ENCODE data around the gene SERGEF.

Gene SERGEF

DNA sequence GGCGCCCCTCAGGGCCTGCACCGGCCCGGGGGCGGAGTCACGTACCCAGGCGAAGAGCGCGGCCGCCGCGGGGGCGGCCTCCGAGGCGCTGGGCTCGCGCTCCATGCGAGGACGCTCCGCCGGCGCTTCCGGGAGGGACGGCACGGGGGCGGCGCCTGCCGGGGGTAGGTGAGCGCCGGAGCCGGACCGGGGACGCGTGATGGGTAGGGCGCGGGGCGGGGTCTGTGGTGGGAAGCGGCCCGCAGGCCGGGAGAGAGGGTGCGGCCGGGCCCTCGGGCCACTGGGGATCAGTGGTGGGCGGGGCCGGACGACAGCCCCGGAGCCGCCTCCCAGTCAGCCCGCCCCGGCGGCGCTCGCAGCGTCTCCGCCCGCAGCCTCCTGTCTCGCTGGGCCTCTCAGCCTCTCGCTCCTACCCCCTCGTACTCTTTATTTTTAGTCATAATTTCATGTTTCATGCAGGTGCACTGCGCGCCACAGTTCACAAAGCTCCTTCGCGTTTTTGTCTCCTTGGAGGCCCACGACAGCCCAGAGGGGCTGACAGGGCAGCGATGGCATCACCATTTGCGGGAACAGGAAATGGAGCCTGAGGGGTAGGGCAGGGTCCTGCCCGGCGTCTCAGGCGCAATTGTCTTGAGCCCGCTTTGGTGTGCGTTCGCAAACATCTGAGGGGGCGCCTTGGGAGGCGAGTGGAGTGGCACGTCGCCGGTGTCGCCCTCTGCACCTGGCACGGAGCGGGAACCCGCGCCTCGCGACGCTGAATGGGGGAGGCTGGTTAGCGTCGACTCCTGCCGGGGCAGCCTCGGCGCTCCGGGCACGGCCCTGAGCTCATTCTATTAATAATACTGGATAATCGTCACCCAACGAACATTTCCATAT lies at the start of gene SERGEF:
SERGEF (minus strand) TSS at position 142 of the 876 bp plus-strand sequence; CDS start at position 105, 37 bp downstream.
- DNase-seq (ENCODE audit: low read depth in 2 of 3, low spot score in 2 of 3) = peak; percentile 80 to 91 (median 80)

DNA sequence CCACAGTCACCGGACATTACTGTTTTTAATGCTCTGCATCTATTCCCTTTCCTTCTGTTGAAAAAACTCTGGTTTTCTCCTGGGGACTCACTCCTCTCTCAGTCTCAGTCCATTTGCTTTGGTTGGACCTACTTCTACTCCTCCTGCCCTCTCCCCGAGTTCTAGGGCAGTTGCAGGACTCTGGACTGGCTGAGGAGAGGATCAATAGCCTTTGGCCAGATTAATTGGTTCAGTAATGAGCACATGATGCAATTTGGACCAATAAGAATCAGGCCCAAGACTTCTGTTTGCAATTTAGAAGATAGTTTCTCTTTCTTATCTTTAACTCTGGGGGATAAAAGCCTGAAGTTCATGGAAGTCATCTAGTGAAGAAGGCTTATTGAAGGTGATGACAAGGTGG lies 48.5 kb upstream of the SERGEF start:
- DNase-seq (ENCODE audit: low read depth in 2 of 3, low spot score in 2 of 3) = no peak

DNA sequence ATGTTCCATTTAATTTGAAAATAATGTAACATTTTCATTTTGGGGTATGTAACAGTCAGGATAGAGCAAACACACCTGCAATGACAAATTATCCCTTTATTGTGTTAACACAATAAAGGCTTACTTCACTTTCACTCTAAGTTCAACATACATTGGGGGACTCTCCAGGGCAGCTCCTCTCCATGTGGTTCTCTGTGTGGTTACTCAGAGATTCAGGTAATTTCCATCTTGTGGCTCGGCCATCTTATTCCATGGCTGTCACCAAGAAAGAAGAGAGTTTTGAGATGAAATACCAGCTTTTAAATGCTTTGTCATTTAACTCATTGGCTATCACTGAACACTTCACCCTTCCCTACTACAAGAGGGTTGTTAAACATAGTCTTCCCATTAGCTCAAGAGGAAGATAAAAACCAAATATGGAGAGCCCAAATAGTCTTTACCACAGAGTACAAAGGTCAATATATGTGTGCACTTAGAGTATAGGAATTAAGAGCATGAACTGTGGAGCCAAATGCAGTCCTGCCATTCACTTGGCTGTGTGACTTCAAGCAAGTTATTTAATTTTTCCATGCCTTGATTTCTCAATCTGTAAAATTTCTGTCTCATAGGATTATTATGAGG lies 43.8 kb upstream of the SERGEF start:
- no peak for DNase-seq (ENCODE audit: low read depth in 2 of 3, low spot score in 2 of 3)

DNA sequence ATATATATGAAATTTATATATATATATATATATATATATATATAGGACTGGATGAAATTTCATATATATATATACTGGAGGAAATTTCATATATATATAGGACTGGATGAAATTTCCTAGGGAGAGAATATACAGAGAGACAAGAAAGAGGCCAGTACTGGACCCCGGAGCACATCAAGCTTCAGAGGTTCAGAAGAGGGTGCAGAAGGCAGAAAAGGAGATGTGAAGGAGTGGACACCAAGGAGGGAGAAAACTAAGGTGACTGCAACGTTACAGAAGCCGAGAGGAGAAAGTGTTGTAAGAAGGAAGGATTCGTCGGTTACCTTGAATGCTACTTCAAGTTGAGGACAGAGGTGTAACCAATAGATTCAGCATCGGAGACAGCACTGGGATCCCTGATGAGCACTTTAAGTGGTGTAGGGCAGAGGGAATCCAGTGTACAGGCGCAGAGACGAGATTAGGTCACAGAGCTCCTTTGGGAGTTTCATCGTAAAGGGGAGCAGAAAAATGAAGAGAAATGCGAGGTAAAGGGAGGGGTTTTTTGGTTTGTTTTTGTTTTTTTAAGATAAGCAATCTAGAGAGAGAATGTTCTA lies 41.8 kb upstream of the SERGEF start:
- no peak for DNase-seq (ENCODE audit: low read depth in 2 of 3, low spot score in 2 of 3)

DNA sequence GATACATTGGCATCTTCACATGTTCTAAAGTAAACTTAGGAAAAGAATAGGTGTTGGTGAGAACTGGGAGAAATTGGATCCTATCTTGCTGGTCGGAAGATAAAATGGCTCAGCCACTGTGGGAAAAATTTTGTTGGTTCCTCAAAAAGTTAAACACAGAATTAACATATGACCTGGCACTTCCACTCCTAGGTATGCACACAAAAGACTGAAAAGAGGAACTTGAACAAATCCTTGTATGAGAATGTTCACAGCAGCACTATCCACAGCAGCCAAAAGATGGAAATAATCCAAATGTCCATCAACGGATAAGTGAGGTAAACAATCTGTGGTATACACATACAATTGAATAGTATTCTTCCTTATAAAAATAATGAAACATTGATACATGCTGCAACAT lies 38.0 kb upstream of the SERGEF start:
- DNase-seq (ENCODE audit: low read depth in 2 of 3, low spot score in 2 of 3) = no peak

DNA sequence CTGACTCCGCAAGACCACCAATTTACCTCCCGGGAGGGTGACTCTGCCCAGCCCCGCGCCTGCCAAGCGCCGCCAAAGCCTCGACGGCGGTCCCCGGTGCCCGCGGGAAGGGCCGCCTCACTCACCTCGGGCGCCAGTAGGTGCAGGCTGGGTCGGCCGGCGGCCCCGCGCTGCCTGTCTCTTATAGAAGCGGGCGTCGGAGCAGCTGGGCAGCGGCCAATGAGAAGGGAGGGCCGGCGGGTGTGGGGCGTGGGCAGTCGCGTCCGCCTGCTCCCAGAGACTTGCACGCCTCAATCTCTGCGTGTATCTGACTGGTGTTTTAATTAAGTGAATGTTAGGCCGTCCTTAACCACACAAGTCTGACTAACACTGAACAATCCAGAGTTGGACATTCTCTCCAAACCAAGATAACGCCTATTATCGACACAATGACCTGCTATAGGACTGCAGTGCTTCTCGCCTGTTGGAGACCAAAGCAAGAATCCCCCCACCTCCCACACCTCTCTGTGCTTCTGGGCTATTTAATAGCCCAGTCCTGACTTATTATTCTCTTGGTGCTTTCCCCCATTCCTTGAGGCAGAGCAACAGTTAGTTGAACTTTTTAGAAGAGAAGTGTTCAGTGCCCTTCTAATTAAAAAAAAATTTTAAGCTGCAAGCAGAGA lies 33.4 kb upstream of the SERGEF start, which contains the start of gene TPH1:
TPH1 (minus strand) TSS at position 154 of the 662 bp plus-strand sequence. CDS start 5,507 bp downstream, outside the sequence.
- no peak for DNase-seq (ENCODE audit: low read depth in 2 of 3, low spot score in 2 of 3)

DNA sequence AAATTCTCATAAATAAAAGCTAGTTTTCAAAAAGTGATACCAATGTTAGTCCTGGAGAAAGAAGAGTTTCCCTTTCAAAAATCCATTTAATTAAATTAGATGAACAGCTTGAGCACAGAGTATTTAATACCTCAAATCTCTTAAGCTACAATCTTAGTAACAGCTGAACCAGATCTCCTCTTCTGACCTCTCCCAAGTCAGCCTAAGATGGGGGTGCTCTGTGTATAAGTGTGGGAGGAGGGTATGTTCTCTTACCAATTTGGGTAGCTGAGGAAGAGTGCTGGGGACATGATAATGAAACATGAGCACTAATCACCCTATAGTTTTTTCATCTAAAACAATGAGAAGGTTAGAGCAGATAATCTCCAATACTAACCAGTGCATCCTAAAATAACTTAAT lies 23.6 kb upstream of the SERGEF start:
- no peak for DNase-seq (ENCODE audit: low read depth in 2 of 3, low spot score in 2 of 3)

DNA sequence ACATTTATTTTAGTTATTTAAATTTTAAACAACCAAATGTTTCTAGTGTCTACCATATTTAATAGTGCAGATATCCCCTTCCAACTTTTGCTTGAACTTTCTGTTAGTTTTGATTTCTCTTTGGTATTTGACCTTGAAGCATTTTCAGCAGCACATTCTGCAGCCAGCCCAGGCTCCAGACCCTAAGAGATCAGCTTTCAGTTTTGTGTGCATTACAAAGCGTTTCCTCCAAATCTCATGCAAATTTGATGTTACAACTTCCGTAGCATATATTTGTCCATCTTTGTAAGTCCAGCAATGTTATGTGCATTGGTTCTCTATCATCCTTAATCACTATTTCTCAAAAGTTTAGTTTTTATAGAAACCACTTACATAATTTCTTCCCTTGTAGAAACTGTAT lies 14.6 kb upstream of the SERGEF start:
- no peak for DNase-seq (ENCODE audit: low read depth in 2 of 3, low spot score in 2 of 3)

DNA sequence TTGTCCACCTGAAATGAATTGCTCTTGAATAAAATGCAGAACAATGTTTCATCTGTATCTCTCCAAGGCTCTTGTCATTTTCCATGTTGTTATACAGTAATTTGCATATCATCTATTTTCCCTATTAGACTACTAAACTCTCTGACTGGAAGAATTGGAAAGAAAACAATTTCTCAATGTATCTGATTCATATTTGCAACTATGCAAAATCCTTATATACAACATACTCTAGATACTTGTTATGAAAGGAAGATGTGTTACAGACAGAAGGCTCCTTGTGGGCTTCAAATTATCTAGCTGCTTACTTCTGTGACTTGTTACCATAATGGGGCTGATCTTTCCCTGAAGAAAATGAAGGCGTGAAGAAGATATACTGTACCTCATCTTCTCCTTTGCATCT lies 9.6 kb upstream of the SERGEF start:
- no peak for DNase-seq (ENCODE audit: low read depth in 2 of 3, low spot score in 2 of 3)

DNA sequence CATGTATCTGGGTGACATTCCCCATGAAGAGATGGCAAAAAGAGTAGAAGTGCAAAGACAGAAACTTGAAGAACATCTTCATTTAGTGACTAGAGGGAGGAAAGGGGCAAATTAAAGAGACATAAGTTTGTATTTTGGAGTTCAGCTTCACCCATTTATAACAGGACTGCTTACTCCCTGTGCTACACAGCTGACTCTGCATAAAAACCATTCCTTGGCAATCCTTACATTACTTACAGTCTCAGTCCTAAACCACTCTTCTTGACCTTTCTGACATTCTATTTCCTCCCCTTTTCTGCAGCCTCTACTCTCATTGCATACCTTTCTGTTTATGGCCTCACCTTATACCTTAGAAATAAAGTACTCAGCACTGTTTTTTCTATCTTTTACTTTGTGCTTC lies 6.8 kb upstream of the SERGEF start:
- no peak for DNase-seq (ENCODE audit: low read depth in 2 of 3, low spot score in 2 of 3)

DNA sequence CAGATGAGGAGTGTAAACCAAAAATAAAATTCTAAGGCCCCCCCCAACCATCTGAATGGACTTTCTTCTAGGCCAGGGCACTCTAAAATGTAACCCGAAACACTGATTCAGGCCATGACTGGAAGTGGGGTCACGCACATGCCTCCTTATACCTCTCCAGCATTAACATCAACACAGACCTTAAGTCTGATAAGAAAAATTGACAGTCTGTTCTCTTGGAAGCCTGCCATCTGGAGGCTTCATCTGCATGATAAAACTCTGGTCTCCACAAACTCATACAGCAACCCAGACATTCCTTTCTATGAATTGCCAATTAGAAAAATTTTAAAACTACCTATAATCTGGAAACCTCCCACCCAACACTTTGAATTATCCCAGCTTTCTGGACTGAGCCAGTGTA lies 3.9 kb upstream of the SERGEF start:
- DNase-seq (ENCODE audit: low read depth in 2 of 3, low spot score in 2 of 3) = no peak

DNA sequence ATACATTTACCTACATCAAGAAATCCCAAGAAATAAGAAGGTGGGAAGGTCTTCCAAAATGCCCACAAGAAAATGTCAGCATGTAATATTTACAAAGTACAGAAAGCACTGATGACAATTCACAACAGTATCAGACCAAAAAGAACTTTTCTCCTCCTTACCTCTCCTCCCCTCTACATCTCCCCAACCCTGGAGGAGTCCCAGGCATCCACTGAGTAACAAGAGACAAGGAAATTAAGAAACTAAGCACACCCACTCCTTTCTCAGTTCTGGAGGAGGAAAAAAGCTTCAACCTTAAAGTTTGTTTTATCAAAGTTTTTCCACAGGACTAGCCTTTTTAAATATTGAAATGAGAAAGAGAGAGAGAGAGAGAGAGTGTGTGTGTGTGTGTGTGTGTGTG lies 2.0 kb upstream of the SERGEF start:
- no peak for DNase-seq (ENCODE audit: low read depth in 2 of 3, low spot score in 2 of 3)

DNA sequence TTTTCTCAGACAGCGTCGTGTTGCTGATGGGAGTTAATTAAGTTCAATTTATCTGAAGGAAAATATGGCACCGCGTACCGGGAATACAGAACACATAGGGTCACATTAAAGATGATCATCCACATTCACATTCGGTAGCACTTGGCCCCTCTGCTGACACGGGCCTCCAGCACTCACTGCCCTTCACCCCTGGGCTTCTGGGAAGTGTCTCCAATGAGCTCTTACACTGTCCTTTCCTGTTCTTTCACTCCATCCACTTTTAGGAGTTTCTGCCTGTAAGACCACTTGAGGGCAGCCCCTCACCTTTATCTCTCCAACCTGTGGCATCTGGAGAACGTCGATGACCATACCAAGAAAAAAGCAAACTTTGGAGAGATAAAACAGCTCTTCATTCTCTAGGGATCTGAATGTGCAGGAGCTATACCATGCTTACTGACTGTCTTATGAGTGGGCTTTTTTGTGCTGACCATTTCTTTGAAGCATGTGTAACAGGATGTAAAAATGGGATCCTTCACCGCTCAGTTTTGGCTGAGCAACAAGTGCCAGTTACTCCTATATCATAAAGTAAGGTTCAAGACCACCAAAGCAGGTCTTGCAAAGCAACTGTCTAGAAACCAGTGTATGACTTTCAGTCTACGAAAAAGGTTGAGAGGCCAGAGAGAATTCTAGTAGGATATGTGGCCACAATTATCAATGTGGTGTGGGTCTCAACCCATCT lies 1.1 kb upstream of the SERGEF start:
- no peak for DNase-seq (ENCODE audit: low read depth in 2 of 3, low spot score in 2 of 3)

DNA sequence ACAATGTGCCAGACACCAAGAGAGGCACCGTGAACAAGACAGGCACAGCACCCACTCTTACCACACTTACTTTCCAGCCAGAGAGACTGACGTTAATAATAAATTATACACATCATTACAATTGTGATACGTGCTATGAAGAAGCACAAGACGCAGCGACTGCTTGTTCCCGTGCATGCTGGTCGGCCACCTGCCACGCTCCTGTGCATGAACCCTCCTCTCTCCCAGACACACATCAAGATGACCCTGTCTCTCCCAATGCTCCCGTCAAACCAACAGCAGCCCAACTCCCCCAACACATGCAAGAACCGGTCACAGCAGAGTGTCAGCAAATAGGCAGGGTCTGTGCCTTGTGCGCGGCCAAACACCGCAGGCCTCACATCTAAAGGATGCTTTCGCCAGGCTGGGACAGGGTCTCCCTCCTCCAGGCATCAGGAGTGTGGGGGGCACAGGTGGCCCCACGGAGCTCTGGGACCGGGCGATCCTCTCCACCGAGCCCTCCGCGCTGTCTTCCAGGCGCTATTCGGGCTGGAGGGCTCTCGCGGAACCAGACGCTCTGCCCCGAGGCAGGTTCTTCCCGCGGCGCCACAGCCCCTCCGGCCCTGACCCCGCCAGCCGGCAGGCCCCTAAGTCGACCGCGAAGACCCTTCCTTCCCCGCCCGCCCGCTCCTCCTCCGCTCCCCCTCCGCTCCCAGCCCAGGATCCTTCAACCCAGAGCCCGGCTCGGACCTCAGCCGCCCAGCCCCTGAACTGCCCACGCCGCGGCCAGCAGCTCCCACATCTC lies 533 bp downstream of the SERGEF start:
- DNase-seq (ENCODE audit: low read depth in 2 of 3, low spot score in 2 of 3) = peak in 1 of 3 experiments; percentile 5

DNA sequence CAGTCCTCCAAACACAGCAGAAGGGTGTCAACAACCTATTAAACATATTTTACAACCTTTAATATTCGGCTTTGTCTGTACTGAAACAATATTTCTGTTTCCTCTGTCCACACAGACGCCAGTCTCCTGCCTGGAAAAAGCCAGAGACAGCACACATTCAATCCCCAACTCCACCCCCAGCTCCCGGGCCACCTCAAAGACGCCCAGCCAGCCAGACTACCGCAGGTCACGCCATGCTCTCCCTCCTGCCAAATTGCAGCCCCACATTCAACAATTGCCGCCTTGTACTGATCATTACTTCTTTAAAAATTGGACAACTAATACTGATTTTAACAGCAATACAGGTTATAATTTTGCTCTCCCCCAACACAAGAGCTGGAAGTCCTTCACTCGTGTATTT lies 1.2 kb downstream of the SERGEF start:
- DNase-seq (ENCODE audit: low read depth in 2 of 3, low spot score in 2 of 3) = no peak

DNA sequence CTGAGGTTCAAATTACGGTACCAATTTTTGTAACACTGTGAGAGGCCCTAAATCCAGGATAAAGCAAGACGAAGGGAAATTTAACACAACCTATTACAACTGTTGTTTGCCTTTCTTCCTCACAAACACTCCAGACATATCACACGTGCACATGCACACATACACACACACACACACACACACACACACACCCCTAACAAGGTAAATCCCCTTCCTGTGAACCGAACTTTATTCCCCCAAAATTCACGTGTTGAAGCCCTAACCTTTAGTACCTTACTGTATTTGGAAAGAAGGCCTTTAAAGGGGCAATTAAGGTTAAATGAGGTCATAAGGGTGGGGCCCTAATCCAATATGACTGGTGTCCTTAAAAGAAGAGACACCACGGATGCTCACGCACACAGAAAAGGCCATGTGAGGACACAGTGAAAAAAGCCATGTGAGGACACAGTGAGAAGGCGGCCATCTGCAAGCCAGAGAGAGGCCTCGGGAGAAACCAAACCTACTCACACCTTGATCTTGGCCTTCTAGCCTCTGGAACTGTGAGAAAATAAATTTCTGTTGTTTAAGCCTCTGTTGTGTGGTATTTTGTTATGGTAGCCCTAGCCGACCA lies 1.8 kb downstream of the SERGEF start:
- no peak for DNase-seq (ENCODE audit: low read depth in 2 of 3, low spot score in 2 of 3)

DNA sequence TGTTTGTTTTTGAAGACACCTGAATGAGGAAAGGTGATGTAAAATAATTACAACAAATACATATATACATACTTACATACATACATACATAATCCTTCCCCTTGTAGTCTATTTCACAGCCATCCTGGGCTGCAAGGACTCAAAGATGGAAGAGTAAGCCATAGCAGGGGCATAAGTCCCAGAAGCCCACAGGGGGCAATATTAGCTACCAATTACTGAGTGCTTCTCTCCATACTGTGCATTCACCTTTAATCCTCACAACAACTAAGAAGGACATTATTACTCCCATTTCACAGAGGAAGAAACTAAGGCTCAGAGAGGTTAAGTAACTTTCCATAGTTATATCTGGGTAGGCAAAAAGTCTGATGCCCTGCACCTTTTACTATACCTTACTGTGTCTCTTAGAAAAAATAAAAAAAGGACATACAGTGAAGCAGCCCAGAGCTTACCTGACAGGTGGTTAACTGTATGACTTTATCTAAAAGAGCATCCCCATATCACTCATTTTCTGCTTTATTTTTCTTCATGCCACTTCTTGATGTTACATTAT lies 2.7 kb downstream of the SERGEF start:
- DNase-seq (ENCODE audit: low read depth in 2 of 3, low spot score in 2 of 3) = no peak

DNA sequence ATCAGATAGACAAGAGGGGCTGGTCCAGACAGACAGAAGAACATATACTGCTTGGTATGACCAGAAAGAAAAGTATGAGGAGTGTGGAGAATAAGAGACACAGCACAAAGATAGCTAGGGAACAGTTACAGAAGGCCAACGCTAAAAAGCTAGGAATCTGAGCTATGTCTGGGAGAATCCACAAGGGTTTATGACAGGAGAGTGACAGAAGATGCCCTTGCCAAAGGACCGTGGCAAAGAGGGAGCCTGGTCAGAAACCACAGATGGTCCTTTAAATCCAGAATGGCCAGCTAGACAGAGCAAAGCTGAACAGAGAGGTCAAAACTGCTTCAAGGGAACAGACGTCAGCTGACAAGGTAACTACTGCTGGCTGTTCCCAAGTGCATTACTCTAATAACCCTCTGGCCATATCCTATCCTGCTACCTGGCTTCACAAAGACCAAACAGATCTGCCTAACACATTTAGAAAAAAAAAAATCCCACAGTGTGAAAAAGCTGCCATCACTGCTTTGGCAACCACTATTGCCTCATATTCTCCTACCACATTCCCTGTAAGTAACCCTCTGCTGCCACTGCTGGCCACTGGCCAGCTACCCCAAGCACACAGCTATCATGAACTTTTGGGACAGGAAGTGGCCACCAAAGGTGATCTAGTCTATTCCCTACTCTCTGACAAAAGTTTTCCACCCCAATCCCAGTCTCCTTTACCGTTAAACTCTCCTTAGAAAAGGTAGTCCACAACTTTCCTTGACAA lies 7.3 kb downstream of the SERGEF start:
- no peak for DNase-seq (ENCODE audit: low read depth in 2 of 3, low spot score in 2 of 3)

DNA sequence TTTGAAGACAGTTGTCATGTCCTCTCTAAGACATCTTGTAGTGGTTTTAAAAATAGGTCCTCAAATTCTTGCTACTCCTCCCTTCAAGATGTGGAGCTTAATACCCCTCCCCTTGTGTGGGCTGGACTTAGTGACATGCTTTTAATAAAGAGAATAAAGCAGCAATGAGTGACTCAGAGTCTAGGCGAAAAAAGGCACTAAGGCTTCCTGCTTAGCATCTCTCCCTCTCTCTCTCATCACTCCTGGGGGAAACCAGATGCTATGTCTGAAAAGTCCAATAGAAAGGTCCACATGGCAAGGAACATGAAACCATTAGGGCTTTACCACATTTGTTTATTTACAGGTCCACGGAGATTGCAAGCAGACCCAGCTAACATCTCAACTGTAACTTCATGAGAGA lies 11.7 kb downstream of the SERGEF start:
- no peak for DNase-seq (ENCODE audit: low read depth in 2 of 3, low spot score in 2 of 3)

Data from activated CD8-positive, alpha-beta memory T cell treated with anti-CD3 and anti-CD28 coated beads for 48 hours (primary cell).